Activated T-helper 1 cell treated with anti-CD3 and anti-CD28 coated beads, Interleukin-12 subunit alpha, Interleukin-12 subunit beta, Interleukin-2, Interleukin-4 antibody, amounts not matched to agents 30 ng/mL and 10 ng/mL and 1 ng/mL, durations not matched to agents 14 hours and 24 hours and 36 hours (primary cell): ENCODE measurements around the gene COL7A1. TPM values are rescaled to one million over a fixed set of nuclear protein-coding genes. Genes with fewer than 3 reads are reported as not detected.

Source experiments
- DNase-seq: peaks from one replicate; pipeline ENCODE4 v3.0.0; 2021; ENCODE audit warnings: low spot score
- H3K27ac Mint-ChIP-seq: one replicate; pipeline ENCODE4 v1.8.0; 2021; ENCODE audit warnings: mild to moderate bottlenecking, mixed read lengths
- H3K27me3 Mint-ChIP-seq: one replicate; pipeline ENCODE4 v1.8.0; 2022; ENCODE audit warnings: mild to moderate bottlenecking, moderate library complexity, mixed read lengths; ENCODE audit not compliant: insufficient read depth
- H3K36me3 Mint-ChIP-seq: one replicate; pipeline ENCODE4 v1.8.0; 2021; ENCODE audit warnings: low read depth, mixed read lengths
- H3K4me1 Mint-ChIP-seq: one replicate; pipeline ENCODE4 v1.8.0; 2021; ENCODE audit warnings: low read depth, mixed read lengths
- H3K4me3 Mint-ChIP-seq: one replicate; pipeline ENCODE4 v1.8.0; 2021; ENCODE audit warnings: mild to moderate bottlenecking, moderate library complexity, mixed read lengths
- H3K9me3 Mint-ChIP-seq: one replicate; pipeline ENCODE4 v1.8.0; 2021; ENCODE audit warnings: mixed read lengths
- intact Hi-C: fragments of 100-400 bp; cut with micrococcal nuclease; formaldehyde crosslinking; loops from one replicate; pipeline ENCODE4 v1.15.1; 2024
- total RNA-seq: library from RNA; stranded (reverse); gene quantifications from 2 replicates; pipeline ENCODE4 v1.2.3, GENCODE V29; 2022

The COL7A1 gene
- total RNA-seq, 1 donor from 2014 or later = 0.39 TPM

- intact Hi-C loops = no loop called here
- Mint-ChIP-seq H3K4me1 (no peaks in the 10 kb centered on the region), H3K4me3 (no peak overlapping the region), H3K27me3 (peaks cover 18% of the 10 kb centered on the region), H3K27ac (no peak overlapping the region), H3K9me3 (no peaks in the 10 kb centered on the region), H3K36me3 (peaks cover 10% of the 10 kb centered on the region)
- DNase-seq = no peak
These were observed 596 bp downstream of the COL7A1 start for GRCh38 chr3:48594417-48595049.

GRCh38 chr3:48593337-48593736, 1.8 kb downstream of the COL7A1 start:
- no peak for DNase-seq
- no peaks in the 10 kb centered on the region for H3K9me3 Mint-ChIP-seq
- H3K4me1 Mint-ChIP-seq = no peaks in the 10 kb centered on the region
- H3K27me3 Mint-ChIP-seq = peaks cover 22% of the 10 kb centered on the region
- intact Hi-C loops = no loop called here
- no peak overlapping the region for H3K4me3 Mint-ChIP-seq
- no peak overlapping the region for H3K27ac Mint-ChIP-seq
- peaks cover 3% of the 10 kb centered on the region for H3K36me3 Mint-ChIP-seq

GRCh38 chr3:48592519-48593087, 2.5 kb downstream of the COL7A1 start:
- Mint-ChIP-seq H3K27me3 (peaks cover 24% of the 10 kb centered on the region), H3K4me3 (no peak overlapping the region), H3K36me3 (no peaks in the 10 kb centered on the region), H3K27ac (no peak overlapping the region), H3K4me1 (no peaks in the 10 kb centered on the region), H3K9me3 (no peaks in the 10 kb centered on the region)
- intact Hi-C loops = no loop called here
- DNase-seq = no peak

DNA sequence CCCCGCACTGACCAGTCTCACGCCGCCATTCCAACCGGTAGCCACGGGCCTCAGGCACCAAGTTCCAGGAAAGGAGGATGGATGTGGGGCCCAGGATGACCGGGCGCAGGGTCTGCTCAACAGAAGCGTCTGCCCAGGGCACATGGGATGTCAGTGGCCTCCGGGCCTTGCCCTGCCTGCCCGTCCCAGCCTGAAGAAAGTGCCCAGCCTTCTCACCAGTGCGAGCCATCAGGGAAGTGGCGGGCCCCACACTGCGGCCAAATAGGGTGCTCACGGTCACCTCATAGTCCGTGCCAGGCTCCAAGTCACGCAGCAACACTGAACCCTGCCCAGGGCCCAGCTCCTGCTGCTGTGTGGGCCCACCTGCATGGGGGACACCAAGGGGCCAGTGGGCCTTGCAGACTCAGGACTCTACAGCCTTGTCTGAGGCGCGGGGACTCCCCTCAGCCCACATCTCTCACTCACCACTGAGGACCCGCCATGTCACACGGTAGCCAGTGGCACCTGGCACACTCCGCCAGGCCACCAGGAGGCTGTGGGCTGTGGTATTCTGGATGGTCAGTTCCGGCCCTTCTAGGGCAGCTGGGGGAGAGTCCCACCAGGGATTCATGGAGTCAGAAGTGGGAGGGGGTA, 3.1 kb downstream of the COL7A1 start:
- Mint-ChIP-seq H3K27me3 (peaks cover 24% of the 10 kb centered on the region), H3K4me3 (no peak overlapping the region), H3K4me1 (no peaks in the 10 kb centered on the region), H3K27ac (no peak overlapping the region), H3K9me3 (no peaks in the 10 kb centered on the region), H3K36me3 (no peaks in the 10 kb centered on the region)
- intact Hi-C loops = no loop called here
- no peak for DNase-seq

DNA sequence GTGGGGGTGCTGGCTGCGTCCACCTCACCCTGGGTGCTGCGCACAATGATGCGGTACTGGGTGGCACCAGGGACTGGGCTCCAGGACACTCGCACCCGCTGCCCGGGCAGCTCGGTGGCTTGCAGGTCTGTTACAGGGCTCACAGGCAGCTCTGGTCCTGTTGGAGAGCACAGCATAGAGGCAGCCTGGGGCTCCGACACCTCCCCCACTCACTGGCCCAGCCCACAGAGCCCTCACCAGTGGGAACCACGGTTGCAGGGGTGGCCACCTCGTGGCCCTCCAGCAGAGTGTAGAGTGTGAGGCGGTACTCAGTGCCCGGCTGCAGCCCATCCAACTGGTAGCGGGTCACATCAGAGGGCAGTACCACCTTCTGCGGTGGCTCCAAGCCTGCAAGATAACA, 3.7 kb downstream of the COL7A1 start:
- intact Hi-C loops = no loop called here
- Mint-ChIP-seq H3K36me3 (no peaks in the 10 kb centered on the region), H3K27me3 (peaks cover 24% of the 10 kb centered on the region), H3K4me1 (no peaks in the 10 kb centered on the region), H3K9me3 (no peaks in the 10 kb centered on the region), H3K4me3 (no peak overlapping the region), H3K27ac (no peak overlapping the region)
- no peak for DNase-seq

GRCh38 chr3:48588230-48588629, 6.9 kb downstream of the COL7A1 start:
- H3K4me3 Mint-ChIP-seq = no peak overlapping the region
- intact Hi-C loops = no loop called here
- no peaks in the 10 kb centered on the region for H3K4me1 Mint-ChIP-seq
- DNase-seq = no peak
- H3K9me3 Mint-ChIP-seq = no peaks in the 10 kb centered on the region
- H3K27me3 Mint-ChIP-seq = peaks cover 13% of the 10 kb centered on the region
- H3K36me3 Mint-ChIP-seq = no peaks in the 10 kb centered on the region
- no peak overlapping the region for H3K27ac Mint-ChIP-seq

GRCh38 chr3:48587686-48588085, 7.4 kb downstream of the COL7A1 start:
- intact Hi-C loops = no loop called here
- H3K4me1 Mint-ChIP-seq = no peaks in the 10 kb centered on the region
- H3K36me3 Mint-ChIP-seq = no peaks in the 10 kb centered on the region
- no peak overlapping the region for H3K4me3 Mint-ChIP-seq
- H3K27ac Mint-ChIP-seq = no peak overlapping the region
- DNase-seq = no peak
- no peaks in the 10 kb centered on the region for H3K9me3 Mint-ChIP-seq
- peaks cover 13% of the 10 kb centered on the region for H3K27me3 Mint-ChIP-seq

GRCh38 chr3:48585411-48585810, 9.7 kb downstream of the COL7A1 start:
- Mint-ChIP-seq H3K9me3 (no peaks in the 10 kb centered on the region), H3K27me3 (peaks cover 10% of the 10 kb centered on the region), H3K4me3 (no peak overlapping the region), H3K4me1 (no peaks in the 10 kb centered on the region), H3K27ac (no peak overlapping the region), H3K36me3 (no peaks in the 10 kb centered on the region)
- no peak for DNase-seq
- intact Hi-C loops = no loop called here

DNA sequence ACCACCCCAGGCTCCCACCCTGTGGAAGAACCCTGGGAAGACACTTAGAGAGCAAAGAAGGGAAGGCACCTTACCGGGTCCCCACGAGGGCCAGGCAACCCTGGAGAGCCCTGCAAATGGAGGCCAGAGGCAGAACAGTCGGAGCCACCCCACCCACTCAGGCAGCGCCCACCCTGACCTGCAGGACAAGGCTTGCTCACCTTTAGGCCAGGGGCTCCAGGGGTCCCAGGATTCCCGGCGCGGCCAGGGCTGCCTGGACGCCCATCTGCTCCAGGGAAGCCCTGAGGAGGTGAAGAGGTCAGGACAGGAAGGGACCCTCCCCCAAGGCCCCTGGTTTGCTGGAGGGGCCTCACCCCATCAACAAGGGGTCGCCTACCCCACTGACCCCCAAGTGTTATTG, 10.3 kb downstream of the COL7A1 start:
- peaks cover 9% of the 10 kb centered on the region for H3K27me3 Mint-ChIP-seq
- no peak overlapping the region for H3K27ac Mint-ChIP-seq
- DNase-seq = no peak
- no peaks in the 10 kb centered on the region for H3K9me3 Mint-ChIP-seq
- no peaks in the 10 kb centered on the region for H3K4me1 Mint-ChIP-seq
- H3K4me3 Mint-ChIP-seq = no peak overlapping the region
- no peaks in the 10 kb centered on the region for H3K36me3 Mint-ChIP-seq
- intact Hi-C loops = no loop called here

DNA sequence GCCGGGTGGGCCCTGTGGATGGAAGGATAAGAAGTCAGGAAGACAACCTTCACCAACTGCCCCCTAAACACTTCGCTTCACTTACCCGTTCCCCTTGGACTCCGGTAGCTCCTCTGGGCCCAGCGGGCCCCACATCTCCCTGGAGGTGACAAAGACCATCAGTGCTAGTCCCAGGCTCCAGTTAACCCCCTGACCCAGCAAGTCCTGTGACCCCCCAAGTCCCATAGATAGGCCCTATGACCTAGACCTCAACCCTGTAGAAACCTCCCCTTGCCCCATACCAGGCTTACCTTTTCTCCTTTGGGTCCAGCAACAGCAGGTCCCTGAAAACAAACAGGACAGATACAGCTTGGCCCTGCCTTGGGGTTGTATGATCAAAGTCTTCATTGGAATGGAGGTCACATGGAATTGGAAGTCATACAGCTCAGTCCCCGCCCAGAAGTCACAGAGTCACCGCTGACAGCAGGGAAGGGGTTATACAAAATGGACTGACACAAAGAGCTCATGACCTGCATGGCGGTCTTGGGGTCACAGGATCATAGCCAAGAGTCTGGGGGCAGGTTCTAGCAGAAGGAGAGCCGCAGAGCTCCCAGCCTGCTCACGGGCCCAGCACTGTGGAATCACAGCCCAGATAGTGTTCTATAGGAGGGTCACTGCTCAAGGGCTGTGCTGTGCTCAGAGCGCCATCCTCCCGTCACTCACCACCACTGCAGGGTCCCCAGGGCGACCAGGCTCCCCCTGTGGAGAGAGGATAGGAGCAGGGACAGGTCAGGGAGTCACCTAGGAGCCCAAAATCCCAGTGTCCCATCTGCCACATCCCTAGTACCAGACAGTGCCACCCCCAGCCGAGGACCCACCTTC, 13.3 kb downstream of the COL7A1 start:
- no peaks in the 10 kb centered on the region for H3K36me3 Mint-ChIP-seq
- no peaks in the 10 kb centered on the region for H3K4me1 Mint-ChIP-seq
- H3K9me3 Mint-ChIP-seq = no peaks in the 10 kb centered on the region
- H3K27me3 Mint-ChIP-seq = no peaks in the 10 kb centered on the region
- H3K27ac Mint-ChIP-seq = no peak overlapping the region
- DNase-seq = no peak
- intact Hi-C loops = no loop called here
- H3K4me3 Mint-ChIP-seq = no peak overlapping the region

GRCh38 chr3:48576647-48577046, 18.5 kb downstream of the COL7A1 start:
- H3K4me3 Mint-ChIP-seq = no peak overlapping the region
- H3K9me3 Mint-ChIP-seq = no peaks in the 10 kb centered on the region
- H3K4me1 Mint-ChIP-seq = no peaks in the 10 kb centered on the region
- intact Hi-C loops = no loop called here
- H3K27ac Mint-ChIP-seq = no peak overlapping the region
- H3K27me3 Mint-ChIP-seq = no peaks in the 10 kb centered on the region
- no peaks in the 10 kb centered on the region for H3K36me3 Mint-ChIP-seq
- no peak for DNase-seq

- Mint-ChIP-seq H3K4me3 (no peak overlapping the region), H3K27ac (no peak overlapping the region), H3K27me3 (no peaks in the 10 kb centered on the region), H3K4me1 (no peaks in the 10 kb centered on the region), H3K9me3 (no peaks in the 10 kb centered on the region), H3K36me3 (no peaks in the 10 kb centered on the region)
- no peak for DNase-seq
- intact Hi-C loops = no loop called here
These were observed 19.8 kb downstream of the COL7A1 start for GRCh38 chr3:48575366-48575765.

DNA sequence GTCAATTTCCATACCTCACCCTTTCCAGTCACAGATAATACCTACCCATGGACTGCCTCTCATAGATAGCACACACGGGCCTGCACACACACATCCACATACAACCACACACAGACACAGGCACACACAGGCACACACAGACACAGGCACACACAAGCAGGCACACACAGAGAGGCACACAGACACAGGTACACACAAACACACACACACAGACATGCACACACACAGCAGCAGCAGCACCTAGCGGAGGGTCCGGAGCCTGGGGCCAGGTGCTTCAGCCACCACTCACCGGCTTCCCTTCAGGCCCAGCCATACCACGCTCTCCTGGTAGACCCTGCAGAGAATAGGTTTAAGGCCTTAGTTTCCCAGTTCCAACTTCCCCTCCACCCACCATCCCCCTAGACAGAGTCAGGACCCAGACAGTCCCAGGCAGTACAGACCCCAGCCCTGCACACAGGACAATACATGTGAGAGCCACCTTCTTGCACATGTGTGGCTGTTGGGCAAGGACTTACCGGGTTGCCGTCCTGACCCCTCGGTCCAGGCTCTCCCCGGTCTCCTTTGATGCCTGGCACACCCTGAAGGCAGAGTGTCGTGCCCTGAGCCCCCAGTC, 21.1 kb downstream of the COL7A1 start:
- H3K4me3 Mint-ChIP-seq = no peak overlapping the region
- no peaks in the 10 kb centered on the region for H3K27me3 Mint-ChIP-seq
- H3K4me1 Mint-ChIP-seq = no peaks in the 10 kb centered on the region
- no peaks in the 10 kb centered on the region for H3K36me3 Mint-ChIP-seq
- no peak overlapping the region for H3K27ac Mint-ChIP-seq
- intact Hi-C loops = no loop called here
- H3K9me3 Mint-ChIP-seq = no peaks in the 10 kb centered on the region
- DNase-seq = no peak
